Natural killer cell (primary cell): Measurements from ENCODE around the gene PPP6R1. TPM values are rescaled to one million over a fixed set of nuclear protein-coding genes. Genes with fewer than 3 reads are reported as not detected.

Experiments
- ATAC-seq, 3 donors: fragments of 150-1000 bp in 2 of 3; fragments of 200-7000 bp in 1 of 3; cut with Tn5 transposase; 1 replicate in 1 of 3; 2 replicates in 2 of 3; pipeline ENCODE4 v1.10.0; 2021; ENCODE audit warnings: mild to moderate bottlenecking in 2 of 3, moderate library complexity in 2 of 3
- DNase-seq, 2 donors: peaks; one replicate each; pipeline versions ENCODE4 v3.0.0 to v3.0.0-alpha.2; 2013 to 2021; ENCODE audit warnings: mixed read lengths in 1 of 2
- H3K27ac ChIP-seq: one replicate; pipeline ENCODE4 v1.5.1; 2013; ENCODE audit warnings: mild to moderate bottlenecking, low read length
- H3K27me3 ChIP-seq: one replicate; pipeline ENCODE4 v1.6.1; 2013; ENCODE audit warnings: low read length; ENCODE audit not compliant: control insufficient read depth, insufficient read depth
- H3K36me3 ChIP-seq: one replicate; pipeline ENCODE4 v1.6.1; 2013; ENCODE audit warnings: low read length; ENCODE audit not compliant: control insufficient read depth, insufficient read depth
- H3K4me1 ChIP-seq: one replicate; pipeline ENCODE4 v1.6.1; 2013; ENCODE audit warnings: low read length; ENCODE audit not compliant: control insufficient read depth, insufficient read depth
- H3K4me3 ChIP-seq: one replicate; pipeline ENCODE4 v1.5.1; 2013; ENCODE audit warnings: low read length
- H3K9me3 ChIP-seq: one replicate; pipeline ENCODE4 v1.6.1; 2013; ENCODE audit warnings: low read length; ENCODE audit not compliant: control insufficient read depth, insufficient read depth
- H3K27ac Mint-ChIP-seq, 2 donors: one replicate each; pipeline ENCODE4 v1.8.0; 2022; ENCODE audit warnings: mild to moderate bottlenecking in 2 of 2, mixed read lengths in 2 of 2, moderate library complexity in 1 of 2
- H3K27me3 Mint-ChIP-seq, 2 donors: one replicate each; pipeline ENCODE4 v1.8.0; 2022; ENCODE audit warnings: low read depth in 2 of 2, mixed read lengths in 2 of 2
- H3K36me3 Mint-ChIP-seq: one replicate; pipeline ENCODE4 v1.8.0; 2022; ENCODE audit warnings: mixed read lengths
- H3K4me1 Mint-ChIP-seq, 2 donors: one replicate each; pipeline ENCODE4 v1.8.0; 2022; ENCODE audit warnings: mixed read lengths in 2 of 2
- H3K4me3 Mint-ChIP-seq: one replicate; pipeline ENCODE4 v1.8.0; 2022; ENCODE audit warnings: mild to moderate bottlenecking, moderate library complexity, mixed read lengths
- H3K9me3 Mint-ChIP-seq, 2 donors: one replicate each; pipeline ENCODE4 v1.8.0; 2022; ENCODE audit warnings: mixed read lengths in 2 of 2
- CTCF ChIP-seq: fragments of 200-600 bp; IDR thresholded peaks from one replicate; pipeline ENCODE4 v1.8.0; 2022; ENCODE audit warnings: antibody characterized with exemption
- WGBS: methylation state at CpG from one replicate; pipeline ENCODE4 v1.1.7; 2013; ENCODE audit warnings: missing lambda C conversion rate; ENCODE audit not compliant: insufficient coverage; 5-methylcytosine and 5-hydroxymethylcytosine counted together
- intact Hi-C: fragments of 100-400 bp; cut with micrococcal nuclease; formaldehyde crosslinking; loops from one replicate; pipeline ENCODE4 v1.14.2; 2022
- total RNA-seq, 4 donors: library from RNA; stranded (reverse); fragments of 120-200 nt in 1 of 4; gene quantifications; one replicate each; pipeline versions ENCODE4 v1.2.3 to v1.2.4, GENCODE V29; 2013 to 2022

PPP6R1 gene
- total RNA-seq, 3 donors from 2014 or later (not counting 1 experiment from before 2014, with no cell fraction given) = 252 to 275 (median 260) TPM

DNA sequence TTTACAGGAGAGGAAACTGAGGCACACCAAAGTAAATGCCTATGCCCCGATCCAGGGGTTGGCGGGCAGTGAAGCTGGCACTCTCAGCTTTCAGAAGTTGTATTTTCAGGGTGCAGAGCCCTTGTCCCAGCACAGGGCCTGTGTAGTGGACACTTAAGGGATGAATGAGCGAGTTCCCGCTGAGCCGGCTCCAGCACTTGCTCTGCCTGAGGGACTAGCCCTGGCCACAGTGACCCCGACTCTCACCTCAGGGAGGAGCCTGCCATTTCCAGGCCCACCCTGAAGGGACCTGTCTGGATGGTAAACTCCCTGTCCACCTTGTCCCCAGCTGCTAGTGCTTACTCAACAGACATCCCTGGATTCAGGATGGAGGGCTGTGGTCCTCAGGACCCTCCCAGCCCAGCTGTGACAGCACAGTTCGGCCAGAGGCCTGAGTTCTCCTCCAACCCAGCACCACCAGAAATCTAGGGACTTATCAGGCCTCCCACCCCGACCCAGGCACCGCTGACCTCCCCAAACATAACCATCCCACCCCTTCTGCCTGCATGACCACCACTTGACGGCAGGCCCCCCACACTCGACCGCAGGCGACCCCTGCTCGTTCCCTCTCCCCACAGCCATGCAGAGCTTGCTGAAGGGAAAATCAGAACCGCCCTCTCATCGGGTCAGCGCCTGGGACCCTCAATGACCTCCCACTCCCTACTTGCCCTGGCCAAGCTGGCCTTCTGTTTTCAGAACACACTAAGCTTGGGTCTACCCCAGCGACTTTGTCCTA is 8.4 kb downstream of the PPP6R1 start:
- peaks cover 55 to 68% of the 10 kb centered on the region in 2 donors for H3K4me1 Mint-ChIP-seq

GRCh38 chr19:55249841-55250240 is 9.0 kb downstream of the PPP6R1 start:
- DNase-seq = no peak
- no peaks in the 10 kb centered on the region for H3K9me3 ChIP-seq
- H3K36me3 ChIP-seq = peaks cover 24% of the 10 kb centered on the region
- ATAC-seq = no peak
- WGBS = 94% methylated on average over 11 of the region's 11 CpGs
- no peaks in the 10 kb centered on the region for H3K36me3 Mint-ChIP-seq
- H3K4me1 Mint-ChIP-seq = peaks cover 49 to 62% of the 10 kb centered on the region in 2 donors
- H3K27ac ChIP-seq = no peak overlapping the region
- peaks cover 82% of the 10 kb centered on the region for H3K4me1 ChIP-seq
- intact Hi-C loops = loop anchor here (10.0 kb wide), 1 partner anchor 335 kb away; no protein-coding TSS in a partner anchor
- H3K27me3 Mint-ChIP-seq = no peaks in the 10 kb centered on the region
- H3K27ac Mint-ChIP-seq = peak overlapping the region in 1 of 2 donors; percentile 98
- H3K4me3 ChIP-seq = no peak overlapping the region
- no peaks in the 10 kb centered on the region for H3K27me3 ChIP-seq
- no peak overlapping the region for H3K4me3 Mint-ChIP-seq
- TF ChIP-seq CTCF = no peak
- no peaks in the 10 kb centered on the region for H3K9me3 Mint-ChIP-seq

More for the DNA sequence above, 8.4 kb downstream of the PPP6R1 start:
- no peaks in the 10 kb centered on the region for H3K27me3 ChIP-seq
- 90% methylated on average over 18 of the region's 18 CpGs for WGBS
- Mint-ChIP-seq H3K27me3 (no peaks in the 10 kb centered on the region), H3K36me3 (no peaks in the 10 kb centered on the region), H3K4me3 (peak overlapping the region; percentile 86), H3K27ac (peak overlapping the region; percentile 93 to 98), H3K9me3 (no peaks in the 10 kb centered on the region)
- no peak for TF ChIP-seq CTCF
- peaks cover 88% of the 10 kb centered on the region for H3K4me1 ChIP-seq
- H3K4me3 ChIP-seq = no peak overlapping the region
- intact Hi-C loops = loop anchor here (10.0 kb wide), 1 partner anchor 336 kb away; no protein-coding TSS in a partner anchor
- H3K27ac ChIP-seq = peak overlapping the region; percentile 92
- ATAC-seq (no peak), DNase-seq (no peak)
- H3K36me3 ChIP-seq = peaks cover 18% of the 10 kb centered on the region
- H3K9me3 ChIP-seq = no peaks in the 10 kb centered on the region

- 91% methylated on average over 8 of the region's 9 CpGs for WGBS
- H3K4me1 Mint-ChIP-seq = peaks cover 38 to 51% of the 10 kb centered on the region in 2 donors
- peak overlapping the region; percentile 13 for H3K4me3 Mint-ChIP-seq
These were observed 10.1 kb downstream of the PPP6R1 start for GRCh38 chr19:55248704-55249103.

More at GRCh38 chr19:55248704-55249103, 10.1 kb downstream of the PPP6R1 start:
- Histone ChIP-seq H3K4me3 (no peak overlapping the region), H3K4me1 (peaks cover 70% of the 10 kb centered on the region), H3K9me3 (no peaks in the 10 kb centered on the region), H3K27ac (no peak overlapping the region), H3K27me3 (no peaks in the 10 kb centered on the region), H3K36me3 (peaks cover 35% of the 10 kb centered on the region)
- no peak for DNase-seq
- no peak for TF ChIP-seq CTCF
- Mint-ChIP-seq H3K9me3 (no peaks in the 10 kb centered on the region), H3K27ac (peak overlapping the region; percentile 67 to 69), H3K36me3 (no peaks in the 10 kb centered on the region), H3K27me3 (no peaks in the 10 kb centered on the region)
- intact Hi-C loops = no loop called here
- ATAC-seq = no peak
